Spleen (tissue), 7 donors: ENCODE results near the gene ANKFY1.

Source experiments
- POLR2A ChIP-seq, 3 donors: fragments of 450-650 bp; IDR thresholded peaks; one replicate each; pipeline ENCODE4 v1.5.1; 2017; ENCODE audit warnings: antibody characterized with exemption in 3 of 3, mild to moderate bottlenecking in 1 of 3
- TF ChIP-seq, protein P1 (sequence below), 11 experiments: fragments of 200-600 bp in 7 of 11; fragments of 450-650 bp in 4 of 11; sonication (generic) in 4 of 11; IDR thresholded peaks in 8 of 11; conservative IDR thresholded peaks in 3 of 11; 1 replicate in 7 of 11; 2 replicates in 4 of 11; pipeline versions ENCODE4 v1.4.0 to v1.8.0; 2016 to 2021; ENCODE audit warnings: antibody characterized with exemption in 11 of 11, inconsistent platforms in 4 of 11, mild to moderate bottlenecking in 1 of 11
- donor health status: DM: no; HTN: no; CAD: no; lungs with moderate emphysema.
- donor health status: DM: no; HTN: no; CAD: no.
- donor health status: DM: no; HTN: no; CAD: no.

DNA sequence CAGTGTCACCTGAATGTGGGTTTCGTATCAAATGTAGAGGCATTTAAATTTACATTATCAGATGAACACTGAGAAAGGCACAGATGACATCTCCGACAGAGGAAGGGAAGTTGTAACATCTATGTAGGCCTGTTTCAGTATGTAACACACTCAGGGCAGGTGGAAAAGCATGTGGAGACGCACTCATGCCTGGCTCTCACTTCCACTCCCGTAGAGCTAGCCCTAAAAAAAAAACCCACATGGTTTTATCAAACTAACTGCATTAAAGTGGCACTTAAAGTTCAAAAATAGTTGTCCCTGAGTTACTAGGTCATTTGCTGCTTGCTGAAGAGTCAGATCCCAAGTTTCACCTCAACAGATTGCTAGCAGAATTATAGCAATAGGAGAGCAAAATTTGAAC is 6.1 kb upstream of the ANKFY1 start:
- TF ChIP-seq, protein P1, sequence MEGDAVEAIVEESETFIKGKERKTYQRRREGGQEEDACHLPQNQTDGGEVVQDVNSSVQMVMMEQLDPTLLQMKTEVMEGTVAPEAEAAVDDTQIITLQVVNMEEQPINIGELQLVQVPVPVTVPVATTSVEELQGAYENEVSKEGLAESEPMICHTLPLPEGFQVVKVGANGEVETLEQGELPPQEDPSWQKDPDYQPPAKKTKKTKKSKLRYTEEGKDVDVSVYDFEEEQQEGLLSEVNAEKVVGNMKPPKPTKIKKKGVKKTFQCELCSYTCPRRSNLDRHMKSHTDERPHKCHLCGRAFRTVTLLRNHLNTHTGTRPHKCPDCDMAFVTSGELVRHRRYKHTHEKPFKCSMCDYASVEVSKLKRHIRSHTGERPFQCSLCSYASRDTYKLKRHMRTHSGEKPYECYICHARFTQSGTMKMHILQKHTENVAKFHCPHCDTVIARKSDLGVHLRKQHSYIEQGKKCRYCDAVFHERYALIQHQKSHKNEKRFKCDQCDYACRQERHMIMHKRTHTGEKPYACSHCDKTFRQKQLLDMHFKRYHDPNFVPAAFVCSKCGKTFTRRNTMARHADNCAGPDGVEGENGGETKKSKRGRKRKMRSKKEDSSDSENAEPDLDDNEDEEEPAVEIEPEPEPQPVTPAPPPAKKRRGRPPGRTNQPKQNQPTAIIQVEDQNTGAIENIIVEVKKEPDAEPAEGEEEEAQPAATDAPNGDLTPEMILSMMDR (IDR thresholded peaks at IDR 0.05 in 8 of 11, conservative IDR thresholded peaks at IDR 0.05 in 3 of 11): no peak
- no peak for TF ChIP-seq POLR2A (IDR thresholded peaks at IDR 0.05)
